HG02852 (cell line): ENCODE measurements around the gene CLTC.

ENCODE experiments used
- ATAC-seq: cut with Tn5 transposase; IDR thresholded peaks from one replicate; pipeline ENCODE4 v1.9.1; 2021; ENCODE audit warnings: mild to moderate bottlenecking, moderate library complexity; ENCODE audit not compliant: unreplicated experiment

Gene CLTC

GRCh38 chr17:59722623-59723022, 102.9 kb downstream of the CLTC start:
- no peak for ATAC-seq

DNA sequence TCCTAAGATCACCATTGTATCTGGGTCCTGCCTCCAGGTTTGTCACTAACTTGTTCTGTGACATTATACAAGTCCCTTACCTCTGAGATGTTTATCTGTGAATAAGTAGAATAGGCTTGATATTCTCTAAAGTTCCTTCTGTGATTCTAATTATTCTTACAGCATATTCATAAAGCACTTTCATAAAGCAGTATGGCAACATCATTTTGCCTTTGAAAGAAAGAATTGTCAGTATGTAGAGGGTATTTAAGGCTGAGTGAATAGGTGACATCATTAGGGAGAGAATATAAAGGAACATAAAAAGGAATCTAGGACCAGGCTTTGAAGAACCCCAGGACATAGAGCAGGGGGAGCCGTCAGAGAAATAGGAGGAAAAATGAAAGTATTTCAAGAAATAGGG, 103.3 kb downstream of the CLTC start:
- ATAC-seq: no peak

DNA sequence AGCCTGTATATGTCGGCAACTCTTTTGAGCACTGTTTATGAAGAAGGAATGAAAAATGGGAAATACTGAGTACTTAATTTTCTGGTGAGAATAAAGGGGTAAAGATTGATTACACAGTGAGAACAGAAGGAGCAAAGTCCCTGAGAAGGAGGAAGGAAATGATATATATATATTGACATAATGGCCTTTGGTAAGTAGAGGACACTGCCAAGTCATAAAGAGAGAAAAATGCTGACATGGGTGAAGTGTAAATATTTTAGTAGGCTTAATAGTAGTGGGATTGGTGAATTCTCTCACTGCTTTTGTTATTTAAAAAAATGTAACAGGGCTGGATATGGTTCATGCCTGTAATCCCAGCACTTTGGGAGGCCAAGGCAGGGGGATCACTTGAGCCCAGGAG, 103.9 kb downstream of the CLTC start:
- no peak for ATAC-seq

- no peak for ATAC-seq
Measured at GRCh38 chr17:59725691-59726090, 106.0 kb downstream of the CLTC start.

DNA sequence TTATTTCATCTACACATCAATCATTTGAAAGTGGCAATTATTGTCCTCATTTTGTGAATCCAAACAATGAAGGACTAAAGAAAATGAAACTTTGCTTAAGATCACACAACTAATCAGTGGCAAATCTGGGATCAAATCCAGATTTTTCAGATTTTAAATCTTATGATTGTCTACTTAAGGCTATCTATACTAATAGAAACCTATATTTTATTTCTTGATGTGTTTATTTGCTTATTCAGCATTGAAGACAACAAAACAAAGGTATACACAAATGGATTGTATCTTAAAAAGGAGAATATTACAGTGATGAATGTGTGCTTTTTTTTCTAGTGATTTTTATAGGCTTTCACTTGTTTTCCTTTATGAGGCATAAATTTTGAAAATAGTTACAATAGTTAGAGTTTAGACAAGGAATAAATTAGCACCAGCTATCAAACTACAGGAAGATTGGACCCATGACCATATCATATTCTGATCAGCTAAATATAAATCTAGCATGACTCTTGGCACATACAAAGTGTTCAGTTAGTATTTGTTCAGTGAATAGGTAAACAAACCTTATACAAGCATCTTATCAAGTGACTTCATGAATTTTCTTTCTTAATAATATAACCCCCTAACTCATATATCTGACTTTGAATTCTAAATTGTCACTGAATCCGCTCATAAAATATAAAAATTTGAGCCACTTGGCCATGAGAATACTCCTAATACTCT, 108.3 kb downstream of the CLTC start:
- no peak for ATAC-seq

GRCh38 chr17:59730268-59730834, 110.7 kb downstream of the CLTC start:
- no peak for ATAC-seq

GRCh38 chr17:59733697-59734096, 114.0 kb downstream of the CLTC start:
- ATAC-seq: no peak

- no peak for ATAC-seq
Measured at GRCh38 chr17:59734226-59734625, 114.5 kb downstream of the CLTC start.

DNA sequence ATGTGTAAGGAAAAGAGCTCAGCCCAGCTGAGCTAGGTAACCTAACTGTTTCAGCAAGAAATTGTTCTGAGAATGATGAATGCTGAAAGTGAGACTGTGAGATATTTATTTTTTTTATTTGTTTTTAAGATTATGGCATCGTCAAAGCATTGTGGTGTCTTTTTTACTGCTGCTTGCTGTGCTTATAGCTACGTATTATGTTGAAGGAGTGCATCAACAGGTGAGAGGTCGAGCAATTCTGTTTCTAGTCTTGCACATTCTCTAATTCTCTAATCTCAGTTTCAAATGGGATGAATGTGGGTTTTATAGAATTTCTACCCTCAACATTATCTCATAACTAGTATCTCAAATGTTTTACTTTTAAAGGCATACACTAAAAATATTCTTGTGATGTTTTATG, 117.6 kb downstream of the CLTC start:
- no peak for ATAC-seq

- ATAC-seq: no peak
Measured at GRCh38 chr17:59743842-59744241, 124.1 kb downstream of the CLTC start.

GRCh38 chr17:59745040-59745439, 125.3 kb downstream of the CLTC start:
- ATAC-seq: no peak
